ENCODE measurements around the gene VAC14.

The VAC14 gene

DNA sequence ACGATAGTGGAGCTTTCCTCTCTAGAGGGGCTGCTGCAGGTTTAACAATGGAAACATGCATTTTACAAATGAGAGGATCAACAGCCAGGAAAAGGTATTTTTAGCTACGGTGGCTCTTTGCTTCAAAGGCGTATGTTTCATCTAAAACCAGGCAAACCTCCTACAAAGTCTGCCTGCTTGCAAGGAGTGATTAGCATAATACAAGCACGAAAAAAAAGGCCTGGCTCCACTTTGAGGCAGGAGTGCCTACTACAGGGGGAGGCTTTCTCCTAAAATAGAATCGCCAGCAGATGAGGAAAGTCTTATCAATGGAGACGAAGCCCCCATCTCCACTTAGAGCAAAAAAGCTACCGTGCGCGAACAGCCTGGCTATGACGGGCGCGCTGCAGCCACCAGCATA lies 88.0 kb downstream of the VAC14 start:
- TF ChIP-seq SPI1 (IDR thresholded peaks at IDR 0.05; ENCODE audit: borderline replicate concordance, low read depth) (no peak), GABPA (IDR thresholded peaks at IDR 0.05; ENCODE audit: low read depth) (no peak), POLR2AphosphoS5 (IDR thresholded peaks at IDR 0.05; ENCODE audit: low read depth) (no peak)
- TF ChIP-seq, protein P1, sequence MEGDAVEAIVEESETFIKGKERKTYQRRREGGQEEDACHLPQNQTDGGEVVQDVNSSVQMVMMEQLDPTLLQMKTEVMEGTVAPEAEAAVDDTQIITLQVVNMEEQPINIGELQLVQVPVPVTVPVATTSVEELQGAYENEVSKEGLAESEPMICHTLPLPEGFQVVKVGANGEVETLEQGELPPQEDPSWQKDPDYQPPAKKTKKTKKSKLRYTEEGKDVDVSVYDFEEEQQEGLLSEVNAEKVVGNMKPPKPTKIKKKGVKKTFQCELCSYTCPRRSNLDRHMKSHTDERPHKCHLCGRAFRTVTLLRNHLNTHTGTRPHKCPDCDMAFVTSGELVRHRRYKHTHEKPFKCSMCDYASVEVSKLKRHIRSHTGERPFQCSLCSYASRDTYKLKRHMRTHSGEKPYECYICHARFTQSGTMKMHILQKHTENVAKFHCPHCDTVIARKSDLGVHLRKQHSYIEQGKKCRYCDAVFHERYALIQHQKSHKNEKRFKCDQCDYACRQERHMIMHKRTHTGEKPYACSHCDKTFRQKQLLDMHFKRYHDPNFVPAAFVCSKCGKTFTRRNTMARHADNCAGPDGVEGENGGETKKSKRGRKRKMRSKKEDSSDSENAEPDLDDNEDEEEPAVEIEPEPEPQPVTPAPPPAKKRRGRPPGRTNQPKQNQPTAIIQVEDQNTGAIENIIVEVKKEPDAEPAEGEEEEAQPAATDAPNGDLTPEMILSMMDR (IDR thresholded peaks at IDR 0.05; ENCODE audit: insufficient read depth, low read length) = no peak
- TF ChIP-seq, protein P2, sequence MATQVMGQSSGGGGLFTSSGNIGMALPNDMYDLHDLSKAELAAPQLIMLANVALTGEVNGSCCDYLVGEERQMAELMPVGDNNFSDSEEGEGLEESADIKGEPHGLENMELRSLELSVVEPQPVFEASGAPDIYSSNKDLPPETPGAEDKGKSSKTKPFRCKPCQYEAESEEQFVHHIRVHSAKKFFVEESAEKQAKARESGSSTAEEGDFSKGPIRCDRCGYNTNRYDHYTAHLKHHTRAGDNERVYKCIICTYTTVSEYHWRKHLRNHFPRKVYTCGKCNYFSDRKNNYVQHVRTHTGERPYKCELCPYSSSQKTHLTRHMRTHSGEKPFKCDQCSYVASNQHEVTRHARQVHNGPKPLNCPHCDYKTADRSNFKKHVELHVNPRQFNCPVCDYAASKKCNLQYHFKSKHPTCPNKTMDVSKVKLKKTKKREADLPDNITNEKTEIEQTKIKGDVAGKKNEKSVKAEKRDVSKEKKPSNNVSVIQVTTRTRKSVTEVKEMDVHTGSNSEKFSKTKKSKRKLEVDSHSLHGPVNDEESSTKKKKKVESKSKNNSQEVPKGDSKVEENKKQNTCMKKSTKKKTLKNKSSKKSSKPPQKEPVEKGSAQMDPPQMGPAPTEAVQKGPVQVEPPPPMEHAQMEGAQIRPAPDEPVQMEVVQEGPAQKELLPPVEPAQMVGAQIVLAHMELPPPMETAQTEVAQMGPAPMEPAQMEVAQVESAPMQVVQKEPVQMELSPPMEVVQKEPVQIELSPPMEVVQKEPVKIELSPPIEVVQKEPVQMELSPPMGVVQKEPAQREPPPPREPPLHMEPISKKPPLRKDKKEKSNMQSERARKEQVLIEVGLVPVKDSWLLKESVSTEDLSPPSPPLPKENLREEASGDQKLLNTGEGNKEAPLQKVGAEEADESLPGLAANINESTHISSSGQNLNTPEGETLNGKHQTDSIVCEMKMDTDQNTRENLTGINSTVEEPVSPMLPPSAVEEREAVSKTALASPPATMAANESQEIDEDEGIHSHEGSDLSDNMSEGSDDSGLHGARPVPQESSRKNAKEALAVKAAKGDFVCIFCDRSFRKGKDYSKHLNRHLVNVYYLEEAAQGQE (IDR thresholded peaks at IDR 0.05; ENCODE audit: insufficient replicate concordance, low read depth) = no peak
- H3K27ac ChIP-seq (replicated peaks) = no peak overlapping the region
- H3K4me3 ChIP-seq (replicated peaks; ENCODE audit: insufficient read depth, low read length) = no peak overlapping the region
- H3K27me3 ChIP-seq (ENCODE audit: insufficient read depth, poor library complexity, severe bottlenecking) = no peaks in the 10 kb centered on the region
- DNase-seq (ENCODE audit: low read depth in 1 of 2, low spot score in 1 of 2) = no peak

DNA sequence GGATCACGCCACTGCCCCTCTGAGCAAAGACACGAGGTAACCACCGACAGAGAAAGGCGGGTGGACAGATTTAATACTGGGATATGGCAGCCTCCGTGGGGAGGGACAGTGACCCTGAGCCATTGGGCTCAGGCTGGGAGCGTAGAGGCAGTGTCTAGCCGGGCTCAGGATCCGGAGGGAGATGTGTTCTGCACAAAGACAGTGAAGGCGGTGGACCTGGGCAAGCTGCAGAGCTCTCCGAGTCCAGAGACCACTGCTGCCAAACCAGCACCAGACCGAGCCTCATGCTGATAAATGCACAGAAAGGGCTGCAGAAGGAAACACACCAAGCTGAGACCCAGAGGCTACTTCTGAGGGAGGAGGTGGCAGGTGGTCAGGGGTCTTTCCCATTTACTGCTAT lies 88.6 kb downstream of the VAC14 start:
- no peak overlapping the region for H3K4me3 ChIP-seq (replicated peaks; ENCODE audit: insufficient read depth, low read length)
- H3K27ac ChIP-seq (replicated peaks) = no peak overlapping the region
- no peaks in the 10 kb centered on the region for H3K27me3 ChIP-seq (ENCODE audit: insufficient read depth, poor library complexity, severe bottlenecking)
- DNase-seq (ENCODE audit: low read depth in 1 of 2, low spot score in 1 of 2) = no peak
- TF ChIP-seq, protein P2 (IDR thresholded peaks at IDR 0.05; ENCODE audit: insufficient replicate concordance, low read depth) = no peak
- TF ChIP-seq POLR2AphosphoS5 (IDR thresholded peaks at IDR 0.05; ENCODE audit: low read depth) = no peak

DNA sequence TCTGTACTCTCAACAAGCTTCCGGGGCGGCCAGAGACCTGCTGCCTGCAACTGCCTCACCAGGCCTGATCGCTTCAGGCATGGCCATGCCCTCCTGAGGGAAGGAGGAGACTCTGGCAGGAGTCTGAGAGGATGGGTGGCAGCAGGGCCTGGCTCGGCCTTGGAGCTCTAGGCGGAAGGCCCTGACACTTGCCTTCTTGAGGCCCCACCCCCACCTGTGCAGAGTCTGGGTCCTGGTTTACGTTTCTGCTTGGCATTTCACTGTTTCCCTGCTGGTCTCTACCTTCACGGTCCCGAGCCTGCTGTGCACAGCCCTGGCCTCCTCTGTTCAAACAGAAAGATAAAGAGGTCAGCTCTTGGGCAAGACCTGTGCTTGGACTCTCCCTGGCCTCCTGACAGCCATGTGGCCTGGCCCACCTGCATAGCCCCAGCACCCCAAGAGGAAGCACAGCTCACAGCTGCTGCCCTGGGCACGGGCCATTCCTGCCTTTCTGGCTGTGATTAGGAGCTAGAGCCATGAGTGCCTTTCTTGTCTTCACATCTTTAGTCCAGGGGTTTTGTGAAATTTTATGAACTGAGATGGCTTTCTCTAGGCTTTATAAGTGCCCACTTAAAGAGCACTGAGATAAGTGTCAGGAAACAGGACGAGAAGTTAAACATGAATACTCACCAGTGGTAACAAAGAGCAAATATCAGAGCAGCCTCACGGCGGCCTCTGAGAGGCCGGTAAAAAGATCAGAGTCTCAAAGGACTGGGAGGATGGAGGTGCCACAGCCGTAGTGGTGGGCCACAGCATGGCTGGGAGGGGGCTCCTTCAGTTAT lies 89.5 kb downstream of the VAC14 start:
- Histone ChIP-seq H3K27me3 (ENCODE audit: insufficient read depth, poor library complexity, severe bottlenecking) (no peaks in the 10 kb centered on the region), H3K27ac (replicated peaks) (no peak overlapping the region), H3K4me3 (replicated peaks; ENCODE audit: insufficient read depth, low read length) (no peak overlapping the region)
- DNase-seq (ENCODE audit: low read depth in 1 of 2, low spot score in 1 of 2) = no peak
- TF ChIP-seq, protein P2 (IDR thresholded peaks at IDR 0.05; ENCODE audit: insufficient replicate concordance, low read depth) = no peak
- TF ChIP-seq SPI1 (IDR thresholded peaks at IDR 0.05; ENCODE audit: borderline replicate concordance, low read depth) = no peak
- TF ChIP-seq, protein P1 (IDR thresholded peaks at IDR 0.05; ENCODE audit: insufficient read depth, low read length) = no peak
- TF ChIP-seq GABPA (IDR thresholded peaks at IDR 0.05; ENCODE audit: low read depth) = no peak
- no peak for TF ChIP-seq POLR2AphosphoS5 (IDR thresholded peaks at IDR 0.05; ENCODE audit: low read depth)
